ENCODE results near the gene NBEA. TPM values are rescaled to one million over a fixed set of nuclear protein-coding genes. Genes with fewer than 3 reads are reported as not detected.

The NBEA gene
- total RNA-seq, 1 donor from 2014 or later, result 10.8 TPM

DNA sequence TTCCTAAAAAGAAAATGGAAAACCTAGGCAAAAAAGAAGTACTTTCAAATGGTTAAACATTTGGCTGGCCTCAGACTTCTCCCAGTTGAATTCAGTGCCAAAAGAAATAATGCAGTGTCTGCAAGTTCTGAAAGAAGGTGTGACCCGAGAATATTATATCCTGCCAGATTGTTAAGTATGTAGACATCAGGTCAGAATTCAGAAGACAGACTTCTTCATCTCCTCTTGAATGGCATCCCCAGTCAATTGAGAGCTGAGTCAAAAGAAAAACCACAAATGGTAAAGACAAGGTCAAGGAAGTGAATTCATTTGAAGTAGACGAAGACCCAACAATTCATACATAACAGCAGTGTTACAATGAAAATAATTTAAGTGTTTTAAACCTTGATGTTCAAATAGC lies 194.5 kb downstream of the NBEA start:
- Mint-ChIP-seq H3K36me3 (ENCODE audit: low read depth) (no peaks in the 10 kb centered on the region), H3K4me3 (no peak overlapping the region), H3K27ac (ENCODE audit: unreplicated experiment) (no peak overlapping the region), H3K4me1 (no peaks in the 10 kb centered on the region), H3K27me3 (ENCODE audit: low read depth) (no peaks in the 10 kb centered on the region), H3K9me3 (no peaks in the 10 kb centered on the region)
- TF ChIP-seq, protein P1, sequence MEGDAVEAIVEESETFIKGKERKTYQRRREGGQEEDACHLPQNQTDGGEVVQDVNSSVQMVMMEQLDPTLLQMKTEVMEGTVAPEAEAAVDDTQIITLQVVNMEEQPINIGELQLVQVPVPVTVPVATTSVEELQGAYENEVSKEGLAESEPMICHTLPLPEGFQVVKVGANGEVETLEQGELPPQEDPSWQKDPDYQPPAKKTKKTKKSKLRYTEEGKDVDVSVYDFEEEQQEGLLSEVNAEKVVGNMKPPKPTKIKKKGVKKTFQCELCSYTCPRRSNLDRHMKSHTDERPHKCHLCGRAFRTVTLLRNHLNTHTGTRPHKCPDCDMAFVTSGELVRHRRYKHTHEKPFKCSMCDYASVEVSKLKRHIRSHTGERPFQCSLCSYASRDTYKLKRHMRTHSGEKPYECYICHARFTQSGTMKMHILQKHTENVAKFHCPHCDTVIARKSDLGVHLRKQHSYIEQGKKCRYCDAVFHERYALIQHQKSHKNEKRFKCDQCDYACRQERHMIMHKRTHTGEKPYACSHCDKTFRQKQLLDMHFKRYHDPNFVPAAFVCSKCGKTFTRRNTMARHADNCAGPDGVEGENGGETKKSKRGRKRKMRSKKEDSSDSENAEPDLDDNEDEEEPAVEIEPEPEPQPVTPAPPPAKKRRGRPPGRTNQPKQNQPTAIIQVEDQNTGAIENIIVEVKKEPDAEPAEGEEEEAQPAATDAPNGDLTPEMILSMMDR (conservative IDR thresholded peaks at IDR 0.05), result no peak
- no peak for DNase-seq (ENCODE audit: low read depth, low spot score)

DNA sequence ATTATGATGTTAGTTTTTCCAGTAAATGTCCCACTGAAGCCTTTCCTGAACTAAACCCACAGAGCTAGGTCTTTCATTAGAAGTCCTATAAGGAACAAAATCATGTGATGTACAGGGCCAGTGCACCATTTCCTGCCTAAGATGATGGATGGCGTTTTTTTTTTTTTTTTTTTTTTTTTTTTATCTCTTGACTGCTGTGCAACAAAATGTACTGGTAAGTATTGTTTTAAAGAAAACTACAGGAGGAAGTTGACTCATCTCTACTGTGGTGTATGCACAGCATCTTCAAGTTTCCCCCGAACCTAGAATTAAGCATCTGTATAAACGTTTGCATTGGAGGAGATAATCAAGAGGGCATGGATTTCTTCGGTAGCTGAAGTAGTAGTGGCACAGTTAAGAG lies 197.5 kb downstream of the NBEA start:
- Mint-ChIP-seq H3K36me3 (ENCODE audit: low read depth) (no peaks in the 10 kb centered on the region), H3K4me3 (no peak overlapping the region), H3K27ac (ENCODE audit: unreplicated experiment) (no peak overlapping the region), H3K4me1 (no peaks in the 10 kb centered on the region), H3K27me3 (ENCODE audit: low read depth) (no peaks in the 10 kb centered on the region), H3K9me3 (no peaks in the 10 kb centered on the region)
- no peak for DNase-seq (ENCODE audit: low read depth, low spot score)
- TF ChIP-seq, protein P1 (conservative IDR thresholded peaks at IDR 0.05), result no peak

DNA sequence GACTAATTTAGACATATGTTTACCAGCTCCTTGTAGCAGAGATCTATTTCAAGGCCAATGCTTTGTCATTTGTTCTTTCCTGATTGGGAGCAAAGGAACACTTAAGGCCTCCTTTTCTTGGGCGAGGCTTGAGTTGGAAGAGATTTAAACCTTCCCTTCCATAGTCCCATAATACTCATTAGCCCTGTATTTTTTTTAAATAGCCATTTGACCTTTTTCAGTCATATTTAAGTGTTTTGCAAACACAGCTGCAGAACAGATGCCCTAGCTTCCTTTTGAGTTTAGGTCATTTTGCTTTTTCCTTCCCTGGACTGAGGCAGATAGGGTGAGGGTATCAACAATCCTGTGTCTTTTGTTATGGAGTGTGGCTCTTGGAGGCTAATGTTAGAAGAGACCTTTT lies 198.3 kb downstream of the NBEA start:
- TF ChIP-seq, protein P1 (conservative IDR thresholded peaks at IDR 0.05), result no peak
- Mint-ChIP-seq H3K4me3 (no peak overlapping the region), H3K9me3 (no peaks in the 10 kb centered on the region), H3K4me1 (no peaks in the 10 kb centered on the region), H3K27ac (ENCODE audit: unreplicated experiment) (no peak overlapping the region), H3K27me3 (ENCODE audit: low read depth) (no peaks in the 10 kb centered on the region), H3K36me3 (ENCODE audit: low read depth) (no peaks in the 10 kb centered on the region)
- no peak for DNase-seq (ENCODE audit: low read depth, low spot score)

DNA sequence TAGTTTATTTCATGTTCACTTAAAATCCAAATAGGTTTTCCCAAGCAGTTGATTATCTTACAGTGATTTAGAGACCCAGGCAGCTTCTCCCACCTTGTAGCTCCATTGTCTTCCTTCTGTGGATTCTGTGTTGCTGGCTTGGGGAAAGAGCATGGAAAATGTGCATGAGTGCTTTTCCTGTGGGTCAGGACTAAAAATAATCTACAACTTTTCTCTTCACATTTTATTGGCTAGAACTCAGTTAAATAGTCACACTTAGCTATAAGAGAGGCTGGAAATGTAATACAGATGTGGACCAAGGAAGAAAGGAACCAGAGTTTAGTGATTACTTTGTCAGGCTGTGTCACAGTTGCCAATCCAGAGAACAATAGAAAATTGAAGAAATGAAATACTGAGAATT lies 198.8 kb downstream of the NBEA start:
- Mint-ChIP-seq H3K27me3 (ENCODE audit: low read depth) (no peaks in the 10 kb centered on the region), H3K27ac (ENCODE audit: unreplicated experiment) (no peak overlapping the region), H3K4me1 (no peaks in the 10 kb centered on the region), H3K4me3 (no peak overlapping the region), H3K36me3 (ENCODE audit: low read depth) (no peaks in the 10 kb centered on the region), H3K9me3 (no peaks in the 10 kb centered on the region)
- no peak for DNase-seq (ENCODE audit: low read depth, low spot score)
- TF ChIP-seq, protein P1 (conservative IDR thresholded peaks at IDR 0.05), result no peak

DNA sequence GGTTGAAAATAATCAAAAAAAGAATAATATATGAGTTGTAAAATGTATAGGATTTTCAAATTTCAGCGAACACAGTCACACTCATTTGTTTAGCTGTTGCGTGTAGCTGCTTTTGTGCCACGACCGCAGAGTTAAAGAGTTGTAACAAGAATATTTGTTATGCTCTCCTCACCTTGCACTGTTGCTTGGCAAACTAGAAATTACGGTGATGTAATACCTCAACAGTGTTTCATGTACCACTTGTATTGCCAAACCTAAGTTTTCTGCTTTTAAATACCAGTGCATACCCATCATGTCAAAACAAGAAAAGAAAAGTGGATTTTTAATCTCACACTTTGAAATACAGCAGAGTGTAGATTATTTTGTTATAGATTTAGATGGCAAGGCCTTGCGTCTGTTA lies 201.1 kb downstream of the NBEA start:
- H3K27me3 Mint-ChIP-seq (ENCODE audit: low read depth), result no peaks in the 10 kb centered on the region
- TF ChIP-seq, protein P1 (conservative IDR thresholded peaks at IDR 0.05), result no peak
- DNase-seq (ENCODE audit: low read depth, low spot score), result no peak
- H3K9me3 Mint-ChIP-seq, result no peaks in the 10 kb centered on the region
- H3K4me1 Mint-ChIP-seq, result no peaks in the 10 kb centered on the region
- no peak overlapping the region for H3K27ac Mint-ChIP-seq (ENCODE audit: unreplicated experiment)
- H3K36me3 Mint-ChIP-seq (ENCODE audit: low read depth), result no peaks in the 10 kb centered on the region
- no peak overlapping the region for H3K4me3 Mint-ChIP-seq
